Fibroblast of the aortic adventitia (primary cell): ENCODE measurements around the gene CDH23. TPM values are rescaled to one million over a fixed set of nuclear protein-coding genes. Genes with fewer than 3 reads are reported as not detected.
A peak's percentile ranks its signal among the peaks of the same experiment; 100 is the strongest.
"Not testable (repeated sequence)": the region's sequence is repeated elsewhere in the genome, so short reads cannot be mapped to it uniquely, and the experiment has no call there.

ENCODE experiments used
- DNase-seq: peaks from one replicate; pipeline ENCODE4 v3.0.0-alpha.2; 2010; ENCODE audit warnings: low read depth
- H3K4me3 ChIP-seq: 2 replicates; pipeline ENCODE4 v1.5.1; 2011; ENCODE audit warnings: low read depth, mild to moderate bottlenecking, control low read depth, low read length, moderate library complexity
- total RNA-seq: library from RNA; depleted of rRNA; stranded (reverse); fragments of >200 nt; gene quantifications from 2 replicates; pipeline ENCODE4 v1.2.3, GENCODE V29; 2012; ENCODE audit warnings: low replicate concordance
- TF ChIP-seq, protein P1 (sequence below): IDR thresholded peaks from 2 replicates; pipeline ENCODE4 v1.5.1; 2011; ENCODE audit warnings: mild to moderate bottlenecking, low read length, control low read depth, inconsistent platforms; ENCODE audit not compliant: insufficient read depth

The CDH23 gene
- total RNA-seq, 1 donor: 0.27 TPM

DNA sequence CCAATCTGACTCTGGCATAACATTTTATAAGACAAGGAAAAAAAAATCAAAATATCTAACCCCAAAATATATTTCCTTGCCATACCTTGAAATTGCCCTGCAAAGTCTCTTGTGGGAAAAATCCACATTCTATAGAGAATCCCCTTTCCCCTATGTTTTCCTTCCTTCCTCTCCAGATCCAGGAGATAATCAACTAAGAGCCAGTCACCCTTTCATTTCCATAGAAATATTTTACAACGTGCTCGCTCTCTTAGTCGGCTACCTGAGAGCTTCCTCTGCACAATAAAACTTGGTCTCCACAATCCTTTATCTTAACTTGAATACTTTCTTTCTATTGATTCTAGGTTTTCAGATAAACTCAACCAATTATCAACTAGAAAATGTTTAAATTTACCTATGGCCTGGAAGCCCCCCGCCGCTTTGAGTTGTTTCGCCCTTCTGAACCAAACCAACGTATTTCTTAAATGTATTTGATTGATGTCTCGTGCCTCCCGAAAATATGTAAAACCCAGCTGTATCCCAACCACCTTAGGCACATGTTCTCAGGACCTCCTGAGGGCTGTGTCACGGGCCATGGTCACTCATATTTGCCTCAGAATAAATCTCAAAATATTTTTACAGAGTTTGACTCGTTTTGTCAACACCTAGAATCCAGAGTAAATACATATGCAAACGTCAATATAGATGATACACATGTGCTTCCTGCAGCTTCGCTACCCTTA, 453.5 kb downstream of the CDH23 start:
- peak overlapping the region; percentile 100 for H3K4me3 ChIP-seq
- DNase-seq: no peak
- TF ChIP-seq, protein P1, sequence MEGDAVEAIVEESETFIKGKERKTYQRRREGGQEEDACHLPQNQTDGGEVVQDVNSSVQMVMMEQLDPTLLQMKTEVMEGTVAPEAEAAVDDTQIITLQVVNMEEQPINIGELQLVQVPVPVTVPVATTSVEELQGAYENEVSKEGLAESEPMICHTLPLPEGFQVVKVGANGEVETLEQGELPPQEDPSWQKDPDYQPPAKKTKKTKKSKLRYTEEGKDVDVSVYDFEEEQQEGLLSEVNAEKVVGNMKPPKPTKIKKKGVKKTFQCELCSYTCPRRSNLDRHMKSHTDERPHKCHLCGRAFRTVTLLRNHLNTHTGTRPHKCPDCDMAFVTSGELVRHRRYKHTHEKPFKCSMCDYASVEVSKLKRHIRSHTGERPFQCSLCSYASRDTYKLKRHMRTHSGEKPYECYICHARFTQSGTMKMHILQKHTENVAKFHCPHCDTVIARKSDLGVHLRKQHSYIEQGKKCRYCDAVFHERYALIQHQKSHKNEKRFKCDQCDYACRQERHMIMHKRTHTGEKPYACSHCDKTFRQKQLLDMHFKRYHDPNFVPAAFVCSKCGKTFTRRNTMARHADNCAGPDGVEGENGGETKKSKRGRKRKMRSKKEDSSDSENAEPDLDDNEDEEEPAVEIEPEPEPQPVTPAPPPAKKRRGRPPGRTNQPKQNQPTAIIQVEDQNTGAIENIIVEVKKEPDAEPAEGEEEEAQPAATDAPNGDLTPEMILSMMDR: no peak

DNA sequence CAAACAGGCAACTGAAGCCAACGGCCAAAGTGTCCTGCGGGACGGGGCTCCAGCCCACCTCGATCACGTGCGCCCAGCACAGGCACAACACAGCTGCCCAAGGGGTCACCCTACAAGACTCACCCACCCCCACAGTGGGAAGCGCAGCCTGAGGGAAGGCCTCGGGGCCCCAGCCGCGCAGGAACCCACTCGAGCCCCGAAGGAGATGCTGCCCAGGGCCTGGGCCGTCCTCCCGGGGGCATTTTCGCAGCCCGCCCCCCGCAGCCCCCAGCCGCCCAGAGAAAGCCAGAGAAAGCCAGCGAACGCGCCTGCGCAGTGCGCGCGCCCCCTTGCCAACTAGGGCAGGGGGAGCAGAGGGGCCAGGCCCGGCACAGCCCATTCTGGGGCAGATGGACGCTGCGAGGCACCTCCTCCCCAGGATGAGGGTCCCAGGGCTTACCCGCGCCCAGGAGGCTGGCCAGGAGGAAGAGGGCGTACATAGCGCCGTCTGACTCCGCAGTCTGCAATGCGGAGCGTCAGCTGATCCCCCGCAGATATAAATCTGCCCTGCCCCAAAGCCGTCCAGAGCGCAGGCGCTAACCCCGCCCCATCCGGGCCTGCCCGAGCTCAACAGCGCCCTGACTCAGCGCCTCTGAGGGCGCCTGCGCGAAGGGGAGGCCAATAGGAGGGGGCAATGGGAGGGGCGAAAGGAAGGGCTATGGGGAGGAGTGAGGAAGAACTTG, 454.2 kb downstream of the CDH23 start, which contains the start of gene PSAP:
TSS of gene PSAP (minus strand) at position 509 of the 722 bp plus-strand sequence. CDS start at position 479, 30 bp downstream.
- peak within 1 kb of the TSS; percentile 100 for H3K4me3 ChIP-seq
- DNase-seq: peak; percentile 97
- TF ChIP-seq, protein P1: no peak

- peak overlapping the region; percentile 31 for H3K4me3 ChIP-seq
- DNase-seq: not testable (repeated sequence)
Measured at GRCh38 chr10:71851465-71852095, 454.9 kb downstream of the CDH23 start.

DNA sequence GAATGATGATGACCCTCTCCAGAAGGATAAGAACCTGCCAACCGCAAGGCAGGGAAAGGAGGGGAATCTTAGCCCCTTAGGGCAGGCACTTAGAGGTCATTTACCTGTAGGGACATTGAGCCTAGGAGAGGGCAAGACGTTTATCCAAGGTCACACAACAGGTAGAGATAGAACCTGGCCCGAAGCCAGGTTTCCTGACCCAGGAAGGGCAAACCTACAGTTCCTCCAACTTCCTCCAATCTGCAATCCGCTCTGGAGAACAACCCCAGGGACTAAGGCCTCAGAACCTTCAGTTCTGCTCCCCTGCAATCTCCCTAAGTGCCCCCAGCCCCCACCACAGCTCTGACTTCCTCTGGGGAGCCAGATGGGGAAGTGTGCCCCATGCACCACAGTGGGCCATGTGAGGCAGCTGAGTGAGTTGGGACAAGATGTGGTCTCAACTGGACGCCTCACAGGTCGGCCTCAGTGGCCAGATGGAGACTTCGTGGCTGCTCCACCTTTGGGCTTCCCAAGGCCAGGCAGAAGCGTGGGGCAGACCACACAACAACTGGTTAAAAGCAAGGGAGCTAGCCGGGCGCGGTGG, 455.7 kb downstream of the CDH23 start:
- H3K4me3 ChIP-seq: no peak overlapping the region
- TF ChIP-seq, protein P1: no peak
- DNase-seq: no peak

GRCh38 chr10:71854031-71854430, 457.3 kb downstream of the CDH23 start:
- peak; percentile 83 for DNase-seq
- H3K4me3 ChIP-seq: no peak overlapping the region
- TF ChIP-seq, protein P1: no peak

DNA sequence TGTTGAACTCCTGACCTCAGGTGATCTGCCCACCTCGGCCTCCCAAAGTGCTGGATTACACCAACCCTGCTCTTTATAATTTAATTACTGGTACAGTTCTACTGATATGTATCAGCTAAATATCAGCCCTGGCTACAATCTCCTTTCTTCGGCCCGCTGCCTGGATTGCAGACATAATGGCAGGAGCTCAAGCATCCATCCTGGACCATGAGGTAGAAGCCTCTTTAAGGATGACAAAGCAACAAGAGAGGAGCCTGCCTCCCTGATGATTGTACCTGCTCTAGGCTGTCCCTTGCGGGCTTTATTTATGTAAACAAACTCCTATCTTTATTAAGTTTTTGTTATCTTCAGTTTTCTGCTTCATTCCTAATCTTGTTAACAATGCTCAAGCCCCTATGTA, 459.9 kb downstream of the CDH23 start:
- DNase-seq: no peak
- H3K4me3 ChIP-seq: no peak overlapping the region
- TF ChIP-seq, protein P1: no peak
